ENCODE data around the gene FNIP1.

The FNIP1 gene

GRCh38 chr5:131635684-131636572, 160.9 kb downstream of the FNIP1 start:
- Histone ChIP-seq H3K27ac (peak overlapping the region; percentile 98), H3K27me3 (no peaks in the 10 kb centered on the region), H4K20me1 (peaks cover 39% of the 10 kb centered on the region), H3K4me2 (peak overlapping the region; percentile 89), H3K4me1 (peaks cover 72% of the 10 kb centered on the region), H3K36me3 (peaks cover 7% of the 10 kb centered on the region; the same call in 1 of the 2 replicates), H3K9ac (peak overlapping the region; percentile 97), H3K9me3 (no peaks in the 10 kb centered on the region), H3K4me3 (peak overlapping the region; percentile 85)
- no peak for TF ChIP-seq Cebpa-rat (IDR thresholded peaks at IDR 0.05)

GRCh38 chr5:131634996-131635683, 161.7 kb downstream of the FNIP1 start, which contains the start of gene RAPGEF6:
RAPGEF6 (minus strand) TSS chr5:131635229; CDS start chr5:131635030, 199 bp downstream.
- H3K4me1 ChIP-seq: peaks cover 72% of the 10 kb centered on the region

DNA sequence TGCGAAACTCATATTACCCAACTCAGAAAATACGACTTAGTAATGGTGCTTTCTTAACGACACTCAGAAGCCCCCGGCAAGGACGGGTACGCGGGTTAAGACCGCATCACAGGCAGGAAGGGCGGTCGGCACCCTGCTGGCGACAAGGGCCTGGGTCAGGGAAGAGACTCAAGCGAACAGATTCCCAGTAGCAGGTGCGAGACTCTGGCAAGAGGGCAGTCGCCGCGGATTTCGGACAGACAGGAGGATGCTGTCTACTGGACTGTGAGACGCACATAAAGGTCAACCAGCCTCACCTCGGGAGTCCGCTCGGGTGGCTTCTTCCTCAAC, 162.2 kb downstream of the FNIP1 start:
- peak overlapping the region; percentile 84 for H3K4me2 ChIP-seq
- no peaks in the 10 kb centered on the region for H3K27me3 ChIP-seq
- H3K36me3 ChIP-seq: peaks cover 7% of the 10 kb centered on the region; the same call in 1 of the 2 replicates
- peak overlapping the region; percentile 97 for H3K9ac ChIP-seq
- no peak for TF ChIP-seq Cebpa-rat (IDR thresholded peaks at IDR 0.05)
- H4K20me1 ChIP-seq: peaks cover 51% of the 10 kb centered on the region
- peak overlapping the region; percentile 85 for H3K4me3 ChIP-seq
- H3K27ac ChIP-seq: peak overlapping the region; percentile 94
- no peaks in the 10 kb centered on the region for H3K9me3 ChIP-seq
- H3K4me1 ChIP-seq: peaks cover 70% of the 10 kb centered on the region

More at GRCh38 chr5:131634996-131635683, 161.7 kb downstream of the FNIP1 start, which contains the start of gene RAPGEF6:
- Histone ChIP-seq H3K27ac (peak within 1 kb of the TSS; percentile 98), H3K9ac (peak within 1 kb of the TSS; percentile 97), H3K4me3 (peak within 1 kb of the TSS; percentile 85), H3K36me3 (peaks cover 7% of the 10 kb centered on the region; the same call in 1 of the 2 replicates), H3K27me3 (no peaks in the 10 kb centered on the region), H3K4me2 (peak within 1 kb of the TSS; percentile 89), H3K9me3 (no peaks in the 10 kb centered on the region), H4K20me1 (peaks cover 46% of the 10 kb centered on the region)
- TF ChIP-seq Cebpa-rat (IDR thresholded peaks at IDR 0.05): no peak

GRCh38 chr5:131634238-131634637, 162.6 kb downstream of the FNIP1 start:
- Histone ChIP-seq H3K4me2 (peak overlapping the region; percentile 84), H3K27me3 (no peaks in the 10 kb centered on the region), H3K4me3 (peak overlapping the region; percentile 85), H3K9ac (peak overlapping the region; percentile 97), H3K27ac (peak overlapping the region; percentile 94), H3K9me3 (peaks cover 3% of the 10 kb centered on the region; the same call in 1 of the 2 replicates), H3K36me3 (peaks cover 10% of the 10 kb centered on the region), H3K4me1 (peaks cover 68% of the 10 kb centered on the region), H4K20me1 (peaks cover 55% of the 10 kb centered on the region)
- no peak for TF ChIP-seq Cebpa-rat (IDR thresholded peaks at IDR 0.05)

DNA sequence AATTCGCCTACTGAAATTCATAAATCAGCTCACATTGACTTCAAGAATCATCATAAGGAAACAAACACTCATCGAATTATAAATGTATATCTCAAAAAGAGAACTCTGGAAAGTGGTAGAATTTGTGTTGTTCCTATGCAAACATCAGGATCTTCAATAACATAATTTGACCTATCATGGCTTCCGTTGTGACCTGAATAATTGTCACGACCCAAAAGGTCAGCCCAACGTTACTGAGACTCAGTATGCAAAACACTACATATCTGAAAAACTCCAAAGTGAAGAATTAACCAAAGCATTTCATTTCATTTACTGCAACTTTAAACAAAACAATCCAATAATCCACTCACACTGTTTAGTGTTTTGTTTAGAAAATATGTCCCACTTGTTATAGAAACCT, 163.0 kb downstream of the FNIP1 start:
- Histone ChIP-seq H3K27ac (peak overlapping the region; percentile 94), H3K4me1 (peaks cover 68% of the 10 kb centered on the region), H3K9me3 (peaks cover 6% of the 10 kb centered on the region; the same call in 1 of the 2 replicates), H3K4me3 (peak overlapping the region; percentile 85), H3K4me2 (peak overlapping the region; percentile 84), H3K9ac (peak overlapping the region; percentile 97), H4K20me1 (peaks cover 59% of the 10 kb centered on the region), H3K36me3 (peaks cover 15% of the 10 kb centered on the region), H3K27me3 (no peaks in the 10 kb centered on the region)
- TF ChIP-seq Cebpa-rat (IDR thresholded peaks at IDR 0.05): no peak

DNA sequence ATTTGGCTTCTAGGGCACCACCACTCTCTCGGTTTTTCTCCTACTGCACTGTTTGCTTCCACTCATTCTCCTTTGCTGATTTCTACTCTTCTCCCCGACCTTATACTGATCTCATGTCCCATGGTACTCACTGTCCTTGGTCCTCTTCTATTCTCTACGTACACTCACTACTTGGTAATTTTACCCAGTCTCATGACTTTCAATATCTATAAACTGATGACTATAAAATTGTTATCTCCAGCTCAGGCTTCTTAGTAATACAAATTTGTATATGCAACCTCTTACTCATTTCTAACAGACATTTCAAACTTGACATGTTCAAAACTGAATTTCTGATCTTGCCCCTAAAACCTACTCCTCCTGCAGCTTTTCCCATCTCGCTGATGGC, 165.9 kb downstream of the FNIP1 start:
- peaks cover 88% of the 10 kb centered on the region for H4K20me1 ChIP-seq

GRCh38 chr5:131630208-131630962, 166.4 kb downstream of the FNIP1 start:
- no peaks in the 10 kb centered on the region for H3K27me3 ChIP-seq
- TF ChIP-seq Cebpa-rat (IDR thresholded peaks at IDR 0.05): no peak
- H3K4me1 ChIP-seq: peaks cover 41% of the 10 kb centered on the region
- H4K20me1 ChIP-seq: peaks cover 93% of the 10 kb centered on the region
- H3K4me2 ChIP-seq: peak overlapping the region; percentile 84; the same call in 1 of the 2 replicates
- H3K9me3 ChIP-seq: peaks cover 31% of the 10 kb centered on the region
- no peak overlapping the region for H3K4me3 ChIP-seq
- no peak overlapping the region for H3K9ac ChIP-seq
- H3K36me3 ChIP-seq: peaks cover 42% of the 10 kb centered on the region
- no peak overlapping the region for H3K27ac ChIP-seq

More for the DNA sequence above, 165.9 kb downstream of the FNIP1 start:
- Histone ChIP-seq H3K9me3 (peaks cover 26% of the 10 kb centered on the region), H3K9ac (no peak overlapping the region), H3K4me3 (no peak overlapping the region), H3K36me3 (peaks cover 36% of the 10 kb centered on the region), H3K27me3 (no peaks in the 10 kb centered on the region), H3K4me2 (peak overlapping the region; percentile 84), H3K4me1 (peaks cover 41% of the 10 kb centered on the region), H3K27ac (no peak overlapping the region)
- no peak for TF ChIP-seq Cebpa-rat (IDR thresholded peaks at IDR 0.05)

DNA sequence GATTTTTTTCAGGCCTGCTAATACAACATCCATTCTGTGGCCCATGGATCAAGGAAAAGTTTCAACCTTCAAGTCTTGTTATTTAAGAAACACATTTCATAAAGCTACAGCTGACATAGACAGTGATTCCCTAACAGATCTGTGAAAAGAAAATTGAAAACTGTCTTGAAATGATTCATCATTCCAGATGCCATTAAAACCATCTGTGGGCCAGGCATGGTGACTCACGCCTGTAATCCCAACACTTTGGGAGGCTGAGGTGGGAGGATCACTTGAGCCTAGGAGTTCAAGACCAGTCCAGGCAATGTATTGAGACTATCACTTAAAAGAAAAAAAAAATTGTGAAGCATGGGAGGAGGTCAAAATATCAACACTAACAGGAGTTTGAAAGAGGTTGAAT, 167.8 kb downstream of the FNIP1 start:
- peaks cover 56% of the 10 kb centered on the region for H3K36me3 ChIP-seq
- no peak overlapping the region for H3K27ac ChIP-seq
- no peak overlapping the region for H3K9ac ChIP-seq
- no peak overlapping the region for H3K4me2 ChIP-seq
- peaks cover 38% of the 10 kb centered on the region for H3K9me3 ChIP-seq
- no peak for TF ChIP-seq Cebpa-rat (IDR thresholded peaks at IDR 0.05)
- H3K4me3 ChIP-seq: no peak overlapping the region
- H3K27me3 ChIP-seq: no peaks in the 10 kb centered on the region
- H3K4me1 ChIP-seq: peaks cover 41% of the 10 kb centered on the region
- peaks cover 99% of the 10 kb centered on the region for H4K20me1 ChIP-seq

GRCh38 chr5:131627207-131627865, 169.5 kb downstream of the FNIP1 start:
- TF ChIP-seq Cebpa-rat (IDR thresholded peaks at IDR 0.05): no peak
- H3K9me3 ChIP-seq: peaks cover 38% of the 10 kb centered on the region
- peaks cover 25% of the 10 kb centered on the region for H3K4me1 ChIP-seq
- peaks cover 69% of the 10 kb centered on the region for H3K36me3 ChIP-seq
- no peak overlapping the region for H3K9ac ChIP-seq
- H3K27ac ChIP-seq: no peak overlapping the region
- H3K27me3 ChIP-seq: no peaks in the 10 kb centered on the region
- H3K4me2 ChIP-seq: no peak overlapping the region
- no peak overlapping the region for H3K4me3 ChIP-seq
- peaks cover 99% of the 10 kb centered on the region for H4K20me1 ChIP-seq

Data from BLaER1 (cell line).